Ovary (tissue), 9 donors: ENCODE results near the gene HIPK2. TPM values are rescaled to one million over a fixed set of nuclear protein-coding genes. Genes with fewer than 3 reads are reported as not detected.

ENCODE experiments used
- DNase-seq, 5 donors: peaks; one replicate each; pipeline ENCODE4 v3.0.0-alpha.2; 2019 to 2020
- H3K27ac ChIP-seq, 2 donors: fragments of 200-600 bp; one replicate each; pipeline versions ENCODE4 v1.5.1 to v1.8.0; 2019 to 2022
- H3K27me3 ChIP-seq: fragments of 200-600 bp; one replicate; pipeline ENCODE4 v1.8.0; 2022
- H3K36me3 ChIP-seq: fragments of 200-600 bp; sonication (generic); one replicate; pipeline ENCODE4 v1.5.1; 2019
- H3K4me1 ChIP-seq: one replicate; pipeline ENCODE4 v1.8.1; 2013; ENCODE audit warnings: mild to moderate bottlenecking, moderate library complexity; ENCODE audit not compliant: insufficient read depth
- H3K4me3 ChIP-seq: fragments of 200-600 bp; sonication (generic); one replicate; pipeline ENCODE4 v1.5.1; 2017
- H3K9me3 ChIP-seq, 2 donors: fragments of 200-600 bp in 1 of 2; sonication (generic) in 1 of 2; one replicate each; pipeline versions ENCODE4 v1.5.1 to v1.8.1; 2013 to 2019; ENCODE audit warnings: mild to moderate bottlenecking in 1 of 2, moderate library complexity in 1 of 2
- CTCF ChIP-seq, 3 donors: fragments of 450-650 bp in 2 of 3; fragments of 200-600 bp in 1 of 3; IDR thresholded peaks; one replicate each; pipeline versions ENCODE4 v1.5.1 to v1.8.0; 2016 to 2022; ENCODE audit warnings: antibody characterized with exemption in 3 of 3, mild to moderate bottlenecking in 1 of 3
- EP300 ChIP-seq: sonication (generic); formaldehyde crosslinking; IDR thresholded peaks from one replicate; pipeline ENCODE4 v1.6.1; 2017; ENCODE audit warnings: antibody characterized with exemption
- POLR2A ChIP-seq: fragments of 450-650 bp; IDR thresholded peaks from one replicate; pipeline ENCODE4 v1.6.1; 2017; ENCODE audit warnings: antibody characterized with exemption, mild to moderate bottlenecking, moderate library complexity
- WGBS, 3 donors: extraction: QIAGEN DNeasy Blood & Tissue Kit in 1 of 3; methylation state at CpG; one replicate each; pipeline versions ENCODE4 v1.1.5 to v1.1.7; 2013 to 2017; 5-methylcytosine and 5-hydroxymethylcytosine counted together
- intact Hi-C, 4 donors: fragments of 100-400 bp; cut with DNase I; formaldehyde crosslinking; loops; one replicate each; pipeline versions ENCODE4 v1.11.0 to v1.15.1; 2022 to 2023
- polyA plus RNA-seq, 2 donors: library from polyadenylated mRNA; stranded (reverse); fragments of 200-250 nt in 1 of 2; fragments of 350-450 nt in 1 of 2; fragmentation: Illumina TruSeq in 1 of 2; extraction: RNeasy Lipid Tissue Mini Kit (QIAGEN cat#74804) in 1 of 2; gene quantifications; one replicate each; pipeline ENCODE4 v1.2.3, GENCODE V29; 2013 to 2014
- total RNA-seq, 7 donors: library from RNA; depleted of rRNA in 2 of 7; stranded (reverse); fragments of >200 nt in 2 of 7; fragmentation: NEBNext Ultra II Directional in 3 of 7; extraction: Animal tissue kit (Norgen Biotek cat#: 25700) in 3 of 7; gene quantifications; one replicate each; pipeline versions ENCODE4 v1.1.0 to v1.2.4, GENCODE V29; 2016 to 2023
- donor health status: DM: no; HTN: no; CAD: no; lungs with moderate emphysema.
- donor health status: DM: no; HTN: no; CAD: no.
- donor health status: Bipolar disorder and iron deficiency.
- donor health status: DM: yes; HTN: yes; CAD: no.
- donor health status: DM: no; HTN: no; CAD: no.
- donor health status: DM: yes; HTN: yes; CAD: no.

HIPK2 gene
- total and polyA plus RNA-seq, 9 donors, result 7.3 to 38.4 (median 28.1) TPM

GRCh38 chr7:139664434-139664833 is 113.4 kb downstream of the HIPK2 start:
- H3K27ac ChIP-seq, result no peak overlapping the region
- no peaks in the 10 kb centered on the region for H3K27me3 ChIP-seq
- no peak overlapping the region for H3K4me3 ChIP-seq
- no peak for TF ChIP-seq EP300
- no peak for DNase-seq
- WGBS, 3 donors, result 97 to 98% (median 97%) methylated on average over 6 of the region's 6 CpGs
- H3K4me1 ChIP-seq, result no peaks in the 10 kb centered on the region
- H3K36me3 ChIP-seq, result no peaks in the 10 kb centered on the region
- intact Hi-C loops, result no loop called here
- H3K9me3 ChIP-seq, result no peaks in the 10 kb centered on the region

GRCh38 chr7:139663608-139664177 is 114.1 kb downstream of the HIPK2 start:
- Histone ChIP-seq H3K4me1 (no peaks in the 10 kb centered on the region), H3K4me3 (no peak overlapping the region), H3K36me3 (no peaks in the 10 kb centered on the region), H3K27ac (no peak overlapping the region), H3K9me3 (no peaks in the 10 kb centered on the region), H3K27me3 (no peaks in the 10 kb centered on the region)
- 91 to 96% (median 96%) methylated on average over 11 of the region's 11 CpGs for WGBS, 3 donors
- intact Hi-C loops, result no loop called here
- TF ChIP-seq CTCF (IDR thresholded peaks at IDR 0.05) (no peak), POLR2A (no peak), EP300 (no peak)
- DNase-seq, result no peak

GRCh38 chr7:139661903-139662302 is 115.9 kb downstream of the HIPK2 start:
- intact Hi-C loops, result no loop called here
- Histone ChIP-seq H3K9me3 (no peaks in the 10 kb centered on the region), H3K27ac (no peak overlapping the region), H3K4me1 (no peaks in the 10 kb centered on the region), H3K4me3 (no peak overlapping the region), H3K27me3 (no peaks in the 10 kb centered on the region), H3K36me3 (no peaks in the 10 kb centered on the region)
- WGBS, 3 donors, result 79 to 88% (median 87%) methylated on average over 3 of the region's 3 CpGs
- DNase-seq, result no peak
- no peak for TF ChIP-seq POLR2A
- TF ChIP-seq CTCF (IDR thresholded peaks at IDR 0.05), result no peak
- no peak for TF ChIP-seq EP300

GRCh38 chr7:139661043-139661440 is 116.8 kb downstream of the HIPK2 start:
- no peak for TF ChIP-seq POLR2A
- TF ChIP-seq EP300, result no peak
- TF ChIP-seq CTCF (IDR thresholded peaks at IDR 0.05), result no peak
- H3K27ac ChIP-seq, result no peak overlapping the region
- WGBS, 3 donors, result 97 to 98% (median 98%) methylated on average over 2 of the region's 2 CpGs
- H3K4me3 ChIP-seq, result no peak overlapping the region
- DNase-seq, result no peak
- H3K27me3 ChIP-seq, result no peaks in the 10 kb centered on the region
- H3K4me1 ChIP-seq, result no peaks in the 10 kb centered on the region
- no peaks in the 10 kb centered on the region for H3K9me3 ChIP-seq
- intact Hi-C loops, result no loop called here
- no peaks in the 10 kb centered on the region for H3K36me3 ChIP-seq

GRCh38 chr7:139660317-139661042 is 117.3 kb downstream of the HIPK2 start:
- 80 to 85% (median 82%) methylated on average over 10 of the region's 10 CpGs for WGBS, 3 donors

More at GRCh38 chr7:139660317-139661042, 117.3 kb downstream of the HIPK2 start:
- no peaks in the 10 kb centered on the region for H3K4me1 ChIP-seq
- intact Hi-C loops, result no loop called here
- H3K36me3 ChIP-seq, result no peaks in the 10 kb centered on the region
- no peaks in the 10 kb centered on the region for H3K9me3 ChIP-seq
- H3K4me3 ChIP-seq, result no peak overlapping the region
- H3K27me3 ChIP-seq, result no peaks in the 10 kb centered on the region
- no peak overlapping the region for H3K27ac ChIP-seq
- TF ChIP-seq EP300, result no peak
- TF ChIP-seq POLR2A, result no peak
- no peak for TF ChIP-seq CTCF (IDR thresholded peaks at IDR 0.05)
- DNase-seq, result no peak
